OCI-LY1 (cell line): ENCODE measurements around the gene BCL2L13.

Source experiments
- H2AFZ ChIP-seq: fragments of 200-600 bp; sonication (generic), shearing (Covaris generic); 2 replicates; pipeline ENCODE4 v1.6.0; 2014; ENCODE audit warnings: antibody characterized with exemption, mild to moderate bottlenecking, low read length
- H3F3A ChIP-seq: fragments of 200-600 bp; sonication (generic), shearing (Covaris generic); 2 replicates; pipeline ENCODE4 v1.6.0; 2014; ENCODE audit warnings: mild to moderate bottlenecking, antibody characterized with exemption, low read length, moderate library complexity; ENCODE audit not compliant: insufficient read depth
- H3K27ac ChIP-seq: fragments of 200-600 bp; sonication (generic); 2 replicates; pipeline ENCODE4 v1.5.1; 2014; ENCODE audit warnings: low read length, mixed run types, mild to moderate bottlenecking, low read depth; ENCODE audit not compliant: poor library complexity, severe bottlenecking
- H3K27me3 ChIP-seq: fragments of 200-600 bp; sonication (generic); 2 replicates; pipeline ENCODE4 v1.6.0; 2014; ENCODE audit warnings: antibody characterized with exemption, mild to moderate bottlenecking, low read length, moderate library complexity; ENCODE audit not compliant: insufficient read depth
- H3K36me3 ChIP-seq: fragments of 200-600 bp; sonication (generic); 2 replicates; pipeline ENCODE4 v1.6.1; 2014; ENCODE audit warnings: mild to moderate bottlenecking, antibody characterized with exemption, low read length, moderate library complexity, mixed read lengths; ENCODE audit not compliant: insufficient read depth
- H3K4me1 ChIP-seq: fragments of 200-600 bp; sonication (generic); 2 replicates; pipeline ENCODE4 v1.5.1; 2014; ENCODE audit warnings: mild to moderate bottlenecking, low read length, moderate library complexity; ENCODE audit not compliant: insufficient read depth, severe bottlenecking
- H3K4me2 ChIP-seq: fragments of 200-600 bp; sonication (generic), shearing (Covaris generic); 2 replicates; pipeline ENCODE4 v1.6.1; 2014; ENCODE audit warnings: low read length
- H3K4me3 ChIP-seq: fragments of 200-600 bp; sonication (generic); 2 replicates; pipeline ENCODE4 v1.5.1; 2014; ENCODE audit warnings: low read length, low read depth, mild to moderate bottlenecking, mixed read lengths; ENCODE audit not compliant: poor library complexity, severe bottlenecking
- H3K79me2 ChIP-seq: fragments of 200-600 bp; shearing (Covaris generic); 2 replicates; pipeline ENCODE4 v1.6.1; 2016; ENCODE audit warnings: mixed run types, low read length, mixed read lengths; ENCODE audit not compliant: insufficient read depth
- H3K9ac ChIP-seq: fragments of 200-600 bp; sonication (generic), shearing (Covaris generic); 2 replicates; pipeline ENCODE4 v1.6.1; 2014; ENCODE audit warnings: mild to moderate bottlenecking, low read length, mixed read lengths
- H3K9me2 ChIP-seq: fragments of 200-600 bp; sonication (generic), shearing (Covaris generic); 2 replicates; pipeline ENCODE4 v1.6.1; 2014; ENCODE audit warnings: low read depth, mild to moderate bottlenecking, low read length, mixed read lengths
- H3K9me3 ChIP-seq: fragments of 200-600 bp; shearing (Covaris generic); 2 replicates; pipeline ENCODE4 v1.6.1; 2014; ENCODE audit warnings: low read length, mixed read lengths
- H4K20me1 ChIP-seq: fragments of 200-600 bp; sonication (generic), shearing (Covaris generic); 2 replicates; pipeline ENCODE4 v1.6.0; 2016; ENCODE audit warnings: mild to moderate bottlenecking, low read length; ENCODE audit not compliant: insufficient read depth
- CTCF ChIP-seq: fragments of 200-600 bp; sonication (generic), shearing (Covaris generic); IDR thresholded peaks from 2 replicates; pipeline ENCODE4 v1.5.1; 2017; ENCODE audit warnings: mild to moderate bottlenecking, antibody characterized with exemption, low read length, moderate library complexity, mixed read lengths
- EZH2 ChIP-seq: fragments of 200-600 bp; sonication (generic), shearing (Covaris generic); IDR thresholded peaks from 2 replicates; pipeline ENCODE4 v1.8.0; 2017; ENCODE audit warnings: borderline replicate concordance, mixed run types, mild to moderate bottlenecking, antibody characterized with exemption, low read length, moderate library complexity, mixed read lengths

BCL2L13 gene

GRCh38 chr22:17767233-17768065 is 128.9 kb downstream of the BCL2L13 start:
- H3K27ac ChIP-seq: no peak overlapping the region
- TF ChIP-seq EZH2: no peak
- TF ChIP-seq CTCF: no peak
- peaks cover 27% of the 10 kb centered on the region for H3K79me2 ChIP-seq
- H3K4me1 ChIP-seq: peaks cover 26% of the 10 kb centered on the region
- peaks cover 4% of the 10 kb centered on the region; the same call in 1 of the 2 replicates for H3K36me3 ChIP-seq
- H2AFZ ChIP-seq: no peak overlapping the region
- no peaks in the 10 kb centered on the region for H3K9me3 ChIP-seq
- no peaks in the 10 kb centered on the region for H4K20me1 ChIP-seq
- H3F3A ChIP-seq: no peaks in the 10 kb centered on the region
- no peaks in the 10 kb centered on the region for H3K27me3 ChIP-seq
- no peak overlapping the region for H3K4me2 ChIP-seq
- H3K4me3 ChIP-seq: no peak overlapping the region
- no peaks in the 10 kb centered on the region for H3K9me2 ChIP-seq
- no peak overlapping the region for H3K9ac ChIP-seq

- H3K9me3 ChIP-seq: no peaks in the 10 kb centered on the region
- no peak overlapping the region for H3K9ac ChIP-seq
- H2AFZ ChIP-seq: no peak overlapping the region
- H3K27me3 ChIP-seq: no peaks in the 10 kb centered on the region
- H3K9me2 ChIP-seq: no peaks in the 10 kb centered on the region
- H3K36me3 ChIP-seq: peaks cover 4% of the 10 kb centered on the region; the same call in 1 of the 2 replicates
- no peak overlapping the region for H3K4me3 ChIP-seq
- H3K4me1 ChIP-seq: peaks cover 36% of the 10 kb centered on the region
- no peak for TF ChIP-seq CTCF
- no peak for TF ChIP-seq EZH2
- H3F3A ChIP-seq: no peaks in the 10 kb centered on the region
- no peak overlapping the region for H3K4me2 ChIP-seq
- H4K20me1 ChIP-seq: no peaks in the 10 kb centered on the region
- H3K79me2 ChIP-seq: peaks cover 22% of the 10 kb centered on the region
- no peak overlapping the region for H3K27ac ChIP-seq
These were observed 130.6 kb downstream of the BCL2L13 start for GRCh38 chr22:17769013-17769715.

- H3K9ac ChIP-seq: no peak overlapping the region
- H3K4me1 ChIP-seq: peaks cover 39% of the 10 kb centered on the region
- no peak overlapping the region for H3K4me3 ChIP-seq
- H4K20me1 ChIP-seq: no peaks in the 10 kb centered on the region
- H3K9me3 ChIP-seq: no peaks in the 10 kb centered on the region
- H2AFZ ChIP-seq: no peak overlapping the region
- H3F3A ChIP-seq: no peaks in the 10 kb centered on the region; the same call in 1 of the 2 replicates
- no peaks in the 10 kb centered on the region for H3K27me3 ChIP-seq
- TF ChIP-seq EZH2 (no peak), CTCF (no peak)
- H3K27ac ChIP-seq: no peak overlapping the region
- no peak overlapping the region for H3K4me2 ChIP-seq
- peaks cover 19% of the 10 kb centered on the region for H3K79me2 ChIP-seq
- H3K9me2 ChIP-seq: no peaks in the 10 kb centered on the region
- peaks cover 4% of the 10 kb centered on the region; the same call in 1 of the 2 replicates for H3K36me3 ChIP-seq
These were observed 131.1 kb downstream of the BCL2L13 start for GRCh38 chr22:17769716-17770082.
